GM23338 (cell line): ENCODE results near the gene DHRS12. TPM values are rescaled to one million over a fixed set of nuclear protein-coding genes. Genes with fewer than 3 reads are reported as not detected.

Source experiments
- ATAC-seq: fragments of 200-7000 bp; cut with Tn5 transposase; 3 replicates; pipeline ENCODE4 v1.9.1; 2020
- DNase-seq: peaks from one replicate; pipeline ENCODE4 v3.0.0-alpha.2; 2015; ENCODE audit warnings: low spot score
- H2AFZ ChIP-seq: fragments of 200-600 bp; sonication (generic); 2 replicates; pipeline ENCODE4 v1.8.0; 2016; ENCODE audit warnings: antibody characterized with exemption, mild to moderate bottlenecking, moderate library complexity
- H3F3A ChIP-seq: fragments of 200-600 bp; sonication (generic); replicated peaks from 2 replicates; pipeline ENCODE4 v1.8.0; 2017; ENCODE audit warnings: antibody characterized with exemption, mixed run types, low read depth
- H3K27ac ChIP-seq: fragments of 200-600 bp; sonication (generic); 2 replicates; pipeline ENCODE4 v1.6.1; 2016; ENCODE audit warnings: low read depth
- H3K27me3 ChIP-seq: fragments of 200-600 bp; sonication (generic); 2 replicates; pipeline ENCODE4 v1.8.0; 2016; ENCODE audit warnings: mild to moderate bottlenecking, mixed run types, moderate library complexity; ENCODE audit not compliant: insufficient read depth
- H3K36me3 ChIP-seq: fragments of 200-600 bp; sonication (generic); 2 replicates; pipeline ENCODE4 v1.8.0; 2016; ENCODE audit warnings: mild to moderate bottlenecking; ENCODE audit not compliant: insufficient read depth
- H3K4me1 ChIP-seq: fragments of 200-600 bp; sonication (generic); 2 replicates; pipeline ENCODE4 v1.8.0; 2016; ENCODE audit warnings: mild to moderate bottlenecking, moderate library complexity; ENCODE audit not compliant: insufficient read depth
- H3K4me2 ChIP-seq: fragments of 200-600 bp; sonication (generic); 2 replicates; pipeline ENCODE4 v1.7.1; 2017; ENCODE audit warnings: mixed run types
- H3K4me3 ChIP-seq: fragments of 200-600 bp; sonication (generic); 2 replicates; pipeline ENCODE4 v1.6.1; 2016; ENCODE audit warnings: mixed run types
- H3K79me2 ChIP-seq: fragments of 200-600 bp; sonication (generic); replicated peaks from 2 replicates; pipeline ENCODE4 v1.8.0; 2017; ENCODE audit warnings: mild to moderate bottlenecking; ENCODE audit not compliant: insufficient read depth
- H3K9me2 ChIP-seq: fragments of 200-600 bp; sonication (generic); 2 replicates; pipeline ENCODE4 v1.8.0; 2017; ENCODE audit not compliant: insufficient read depth
- H4K20me1 ChIP-seq: fragments of 200-600 bp; sonication (generic); replicated peaks from 2 replicates; pipeline ENCODE4 v1.8.0; 2017; ENCODE audit warnings: mild to moderate bottlenecking; ENCODE audit not compliant: insufficient read depth
- H3K27ac Mint-ChIP-seq: 2 replicates; pipeline ENCODE4 v1.8.0; 2020; ENCODE audit warnings: inconsistent platforms, mild to moderate bottlenecking, moderate library complexity, mixed read lengths
- H3K27me3 Mint-ChIP-seq: 3 replicates; pipeline ENCODE4 v1.8.0; 2022; ENCODE audit warnings: low read depth, mild to moderate bottlenecking, moderate library complexity, mixed read lengths, inconsistent platforms; ENCODE audit not compliant: insufficient read depth, poor library complexity
- H3K36me3 Mint-ChIP-seq: 3 replicates; pipeline ENCODE4 v1.8.0; 2021; ENCODE audit warnings: low read depth, mild to moderate bottlenecking, inconsistent platforms, moderate library complexity, mixed read lengths
- H3K4me1 Mint-ChIP-seq: 3 replicates; pipeline ENCODE4 v1.8.0; 2020; ENCODE audit warnings: mild to moderate bottlenecking, inconsistent platforms, mixed read lengths
- H3K4me3 Mint-ChIP-seq: 3 replicates; pipeline ENCODE4 v1.8.0; 2021; ENCODE audit warnings: moderate library complexity, mild to moderate bottlenecking, inconsistent platforms, mixed read lengths
- H3K9me3 Mint-ChIP-seq: 3 replicates; pipeline ENCODE4 v1.8.0; 2020; ENCODE audit warnings: moderate library complexity, mild to moderate bottlenecking, inconsistent platforms, mixed read lengths
- CREB1 ChIP-seq: fragments of 250-450 bp; sonication (Bioruptor Pico); IDR thresholded peaks from 2 replicates; pipeline ENCODE4 v1.5.0; 2020; ENCODE audit warnings: low read depth, mild to moderate bottlenecking, moderate library complexity
- EZH2 ChIP-seq: fragments of 200-600 bp; sonication (generic); IDR thresholded peaks from one replicate; pipeline ENCODE4 v1.8.0; 2017; ENCODE audit warnings: antibody characterized with exemption, mild to moderate bottlenecking, low read depth; ENCODE audit not compliant: unreplicated experiment
- EZH2phosphoT487 ChIP-seq: fragments of 200-600 bp; sonication (generic); IDR thresholded peaks from one replicate; pipeline ENCODE4 v1.8.1; 2018; ENCODE audit warnings: antibody characterized with exemption; ENCODE audit not compliant: unreplicated experiment
- JUNB ChIP-seq: IDR thresholded peaks from one replicate; pipeline ENCODE4 v1.6.1; 2016; ENCODE audit warnings: antibody characterized with exemption; ENCODE audit not compliant: unreplicated experiment
- NANOG ChIP-seq: IDR thresholded peaks from 2 replicates; pipeline ENCODE4 v1.6.1; 2016; ENCODE audit warnings: antibody characterized with exemption, borderline replicate concordance
- STAT1 ChIP-seq: IDR thresholded peaks from one replicate; pipeline ENCODE4 v1.6.1; 2016; ENCODE audit warnings: antibody characterized with exemption; ENCODE audit not compliant: unreplicated experiment
- ZNF114 ChIP-seq: fragments of 250-450 bp; sonication (Bioruptor Pico); IDR thresholded peaks from 2 replicates; pipeline ENCODE4 v1.5.0; 2020; ENCODE audit warnings: mild to moderate bottlenecking, moderate library complexity
- ZNF331 ChIP-seq: fragments of 250-450 bp; sonication (Bioruptor Pico); IDR thresholded peaks from 2 replicates; pipeline ENCODE4 v1.5.0; 2020; ENCODE audit warnings: low read depth, mild to moderate bottlenecking, moderate library complexity
- polyA plus RNA-seq: library from polyadenylated mRNA; unstranded; fragments of >200 nt; fragmentation: Nextera tagmentation; extraction: Ambion mirVana; gene quantifications from 2 replicates; pipeline ENCODE4 v1.2.1, GENCODE V29; 2016
- total RNA-seq: library from RNA; depleted of rRNA; stranded (reverse); fragments of >200 nt; shearing (Covaris generic); gene quantifications from 2 replicates; pipeline ENCODE4 v1.2.3, GENCODE V29; 2014
- TF ChIP-seq, protein P1 (sequence below), 2 experiments: fragments of 200-600 bp in 1 of 2; sonication (generic) in 1 of 2; conservative IDR thresholded peaks; 2 replicates each; pipeline versions ENCODE4 v1.5.1 to v1.6.1; 2016 to 2017; ENCODE audit warnings: antibody characterized with exemption in 2 of 2, low read depth in 2 of 2, mild to moderate bottlenecking in 2 of 2, moderate library complexity in 1 of 2

Gene DHRS12
- total and polyA plus RNA-seq, 2 experiments from 2014 or later, result 4.6 to 12.2 TPM

DNA sequence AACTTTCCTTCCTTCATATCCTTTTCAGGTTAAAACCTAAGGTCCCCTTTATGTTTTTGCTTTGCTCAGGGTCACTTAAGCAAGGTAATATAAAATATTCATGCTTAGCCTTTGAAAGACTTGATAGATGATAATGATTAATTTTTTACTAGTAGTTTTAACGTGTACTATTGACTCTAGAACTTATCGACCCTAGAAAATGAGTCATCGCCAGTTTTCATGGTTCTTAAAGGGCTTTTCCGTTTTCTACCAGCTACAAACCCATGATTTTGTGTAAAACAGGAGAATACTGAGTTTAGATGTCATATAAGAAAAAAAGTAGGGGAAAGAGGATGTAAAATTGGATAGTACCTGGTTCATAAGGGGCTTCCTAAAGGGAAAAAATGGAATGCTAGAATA, 75.7 kb downstream of the DHRS12 start:
- no peak overlapping the region for H3K4me3 ChIP-seq
- DNase-seq (no peak), ATAC-seq (no peak)
- TF ChIP-seq STAT1, result no peak
- TF ChIP-seq, protein P1, sequence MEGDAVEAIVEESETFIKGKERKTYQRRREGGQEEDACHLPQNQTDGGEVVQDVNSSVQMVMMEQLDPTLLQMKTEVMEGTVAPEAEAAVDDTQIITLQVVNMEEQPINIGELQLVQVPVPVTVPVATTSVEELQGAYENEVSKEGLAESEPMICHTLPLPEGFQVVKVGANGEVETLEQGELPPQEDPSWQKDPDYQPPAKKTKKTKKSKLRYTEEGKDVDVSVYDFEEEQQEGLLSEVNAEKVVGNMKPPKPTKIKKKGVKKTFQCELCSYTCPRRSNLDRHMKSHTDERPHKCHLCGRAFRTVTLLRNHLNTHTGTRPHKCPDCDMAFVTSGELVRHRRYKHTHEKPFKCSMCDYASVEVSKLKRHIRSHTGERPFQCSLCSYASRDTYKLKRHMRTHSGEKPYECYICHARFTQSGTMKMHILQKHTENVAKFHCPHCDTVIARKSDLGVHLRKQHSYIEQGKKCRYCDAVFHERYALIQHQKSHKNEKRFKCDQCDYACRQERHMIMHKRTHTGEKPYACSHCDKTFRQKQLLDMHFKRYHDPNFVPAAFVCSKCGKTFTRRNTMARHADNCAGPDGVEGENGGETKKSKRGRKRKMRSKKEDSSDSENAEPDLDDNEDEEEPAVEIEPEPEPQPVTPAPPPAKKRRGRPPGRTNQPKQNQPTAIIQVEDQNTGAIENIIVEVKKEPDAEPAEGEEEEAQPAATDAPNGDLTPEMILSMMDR (conservative IDR thresholded peaks at IDR 0.05; ENCODE audit: low read depth in 2 of 2), result no peak
- TF ChIP-seq ZNF114, result no peak
- no peak for TF ChIP-seq ZNF331 (CRISPR knock-in tag)
- TF ChIP-seq EZH2phosphoT487, result no peak
- TF ChIP-seq EZH2, result no peak
- TF ChIP-seq JUNB, result no peak
- TF ChIP-seq CREB1 (CRISPR knock-in tag), result no peak
- H3K9me3 Mint-ChIP-seq, result no peaks in the 10 kb centered on the region
- peaks cover 11% of the 10 kb centered on the region; the same call in 2 of the 3 replicates for H3K36me3 Mint-ChIP-seq
- H3K4me3 Mint-ChIP-seq, result no peak overlapping the region
- no peak overlapping the region for H2AFZ ChIP-seq
- no peaks in the 10 kb centered on the region for H3K36me3 ChIP-seq
- no peaks in the 10 kb centered on the region; the same call in 1 of the 2 replicates for H3K79me2 ChIP-seq
- no peak overlapping the region for H3K4me2 ChIP-seq
- peaks cover 3% of the 10 kb centered on the region; the same call in 1 of the 2 replicates for H4K20me1 ChIP-seq
- H3K27ac ChIP-seq, result no peak overlapping the region
- no peaks in the 10 kb centered on the region for H3K27me3 ChIP-seq
- H3K4me1 ChIP-seq, result no peaks in the 10 kb centered on the region; the same call in 1 of the 2 replicates
- H3K27me3 Mint-ChIP-seq, result peaks cover 4% of the 10 kb centered on the region
- H3K9me2 ChIP-seq, result no peaks in the 10 kb centered on the region
- H3F3A ChIP-seq, result no peaks in the 10 kb centered on the region
- H3K27ac Mint-ChIP-seq, result no peak overlapping the region
- peaks cover under 1% of the 10 kb centered on the region for H3K4me1 Mint-ChIP-seq

DNA sequence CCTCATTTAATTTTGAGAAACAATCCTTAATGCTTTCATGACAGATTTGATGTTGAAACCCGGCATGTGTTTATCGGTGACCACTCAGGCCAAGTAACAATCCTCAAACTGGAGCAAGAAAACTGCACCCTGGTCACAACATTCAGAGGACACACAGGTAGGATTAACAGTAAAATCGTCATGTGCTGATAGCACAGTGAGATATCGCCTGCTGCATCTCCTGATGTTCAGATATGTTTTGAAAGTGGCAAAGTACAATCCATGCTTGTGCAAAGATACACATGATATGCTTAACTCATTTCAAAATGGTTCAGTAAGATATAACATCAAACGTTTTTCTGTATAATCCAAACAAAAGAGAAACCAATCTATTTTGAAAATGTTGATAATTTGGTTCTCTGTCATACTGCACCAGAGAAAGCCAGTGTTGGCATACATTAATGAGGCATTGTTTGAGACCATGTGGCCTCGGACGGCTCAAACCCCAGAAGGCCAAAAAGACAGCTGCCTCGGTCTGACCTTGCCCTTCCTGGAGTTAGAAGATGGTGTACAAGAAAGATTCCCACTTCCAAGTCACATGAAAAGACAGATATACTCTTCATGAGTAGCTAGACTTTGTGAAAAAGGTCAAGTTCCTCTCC, 76.2 kb downstream of the DHRS12 start:
- Mint-ChIP-seq H3K27ac (no peak overlapping the region), H3K4me1 (no peaks in the 10 kb centered on the region), H3K36me3 (peaks cover 11% of the 10 kb centered on the region; the same call in 2 of the 3 replicates), H3K27me3 (peaks cover 3% of the 10 kb centered on the region), H3K9me3 (no peaks in the 10 kb centered on the region), H3K4me3 (no peak overlapping the region)
- H3K79me2 ChIP-seq, result no peaks in the 10 kb centered on the region; the same call in 1 of the 2 replicates
- 0 out of 2 replicates have a peak, but pooled peaks cover 3% of the 10 kb centered on the region for H4K20me1 ChIP-seq
- no peaks in the 10 kb centered on the region for H3K27me3 ChIP-seq
- DNase-seq (no peak), ATAC-seq (no peak)
- H3K4me3 ChIP-seq, result no peak overlapping the region
- TF ChIP-seq JUNB, result no peak
- TF ChIP-seq NANOG, result no peak
- no peak for TF ChIP-seq ZNF331 (CRISPR knock-in tag)
- H2AFZ ChIP-seq, result no peak overlapping the region
- no peak overlapping the region for H3K27ac ChIP-seq
- no peaks in the 10 kb centered on the region for H3F3A ChIP-seq
- no peaks in the 10 kb centered on the region for H3K4me1 ChIP-seq
- no peaks in the 10 kb centered on the region for H3K9me2 ChIP-seq
- no peaks in the 10 kb centered on the region for H3K36me3 ChIP-seq
- no peak overlapping the region for H3K4me2 ChIP-seq
